Testis (tissue), 3 donors: Measurements from ENCODE around the gene KLF6. TPM values are rescaled to one million over a fixed set of nuclear protein-coding genes. Genes with fewer than 3 reads are reported as not detected.
A peak's percentile ranks its signal among the peaks of the same experiment; 100 is the strongest.

Experiments
- DNase-seq: peaks from one replicate; pipeline ENCODE4 v3.0.0-alpha.2; 2019
- H3K27ac ChIP-seq, 2 donors: fragments of 200-600 bp; sonication (generic); one replicate each; pipeline ENCODE4 v1.5.1; 2019
- H3K27me3 ChIP-seq: fragments of 200-600 bp; sonication (generic); one replicate; pipeline ENCODE4 v1.5.1; 2019
- H3K36me3 ChIP-seq: fragments of 200-600 bp; sonication (generic); one replicate; pipeline ENCODE4 v1.5.1; 2017; ENCODE audit warnings: low read depth; ENCODE audit errors: missing control alignments
- H3K4me1 ChIP-seq: fragments of 200-600 bp; sonication (generic); one replicate; pipeline ENCODE4 v1.5.1; 2019
- H3K4me3 ChIP-seq, 2 donors: fragments of 200-600 bp; sonication (generic); one replicate each; pipeline ENCODE4 v1.5.1; 2017 to 2019
- H3K9me3 ChIP-seq: fragments of 200-600 bp; sonication (generic); one replicate; pipeline ENCODE4 v1.5.1; 2017
- CTCF ChIP-seq, 3 experiments: fragments of 450-650 bp in 2 of 3; fragments of 200-600 bp in 1 of 3; sonication (generic) in 1 of 3; IDR thresholded peaks; one replicate each; pipeline ENCODE4 v1.5.1; 2016 to 2019; ENCODE audit warnings: antibody characterized with exemption in 3 of 3, mild to moderate bottlenecking in 2 of 3, moderate library complexity in 1 of 3
- POLR2A ChIP-seq: fragments of 450-650 bp; IDR thresholded peaks from one replicate; pipeline ENCODE4 v1.6.1; 2017; ENCODE audit warnings: antibody characterized with exemption, mild to moderate bottlenecking, moderate library complexity
- WGBS, 2 donors: methylation state at CpG; one replicate each; pipeline ENCODE4 v1.1.5; 2018; 5-methylcytosine and 5-hydroxymethylcytosine counted together
- intact Hi-C: fragments of 100-400 bp; cut with DNase I; formaldehyde crosslinking; loops from one replicate; pipeline ENCODE4 v1.15.1; 2023; ENCODE audit warnings: low total_unique reads
- polyA plus RNA-seq: library from polyadenylated mRNA; stranded (reverse); fragments of 350-450 nt; fragmentation: Illumina TruSeq; extraction: RNeasy Lipid Tissue Mini Kit (QIAGEN cat#74804); gene quantifications from one replicate; pipeline ENCODE4 v1.2.3, GENCODE V29; 2014; ENCODE audit warnings: low read depth, low replicate concordance; ENCODE audit not compliant: insufficient read depth
- total RNA-seq, 2 donors: library from RNA; depleted of rRNA; stranded (reverse); fragments of >200 nt; gene quantifications; one replicate each; pipeline ENCODE4 v1.2.3, GENCODE V29; 2016

KLF6 gene
- total and polyA plus RNA-seq, 3 donors from 2014 or later: 30.8 to 41.5 (median 35.7) TPM

- intact Hi-C loops: no loop called here
- H3K36me3 ChIP-seq: no peaks in the 10 kb centered on the region
- TF ChIP-seq POLR2A (no peak), CTCF (IDR thresholded peaks at IDR 0.05) (no peak)
- H3K27me3 ChIP-seq: no peaks in the 10 kb centered on the region
- 31 to 36% methylated on average over 16 to 18 of the region's 18 CpGs for WGBS, 2 donors
- peak overlapping the region; percentile 98 to 100 for H3K4me3 ChIP-seq
- no peaks in the 10 kb centered on the region for H3K9me3 ChIP-seq
- peak overlapping the region; percentile 99 to 100 for H3K27ac ChIP-seq
- H3K4me1 ChIP-seq: peaks cover 11% of the 10 kb centered on the region
- peak; percentile 78 for DNase-seq
These were observed 1.4 kb upstream of the KLF6 start for GRCh38 chr10:3786295-3787015.

- 0 to 1% methylated on average over 18 of the region's 18 CpGs for WGBS, 2 donors
- intact Hi-C loops: no loop called here
- no peaks in the 10 kb centered on the region for H3K9me3 ChIP-seq
- H3K4me1 ChIP-seq: peaks cover 17% of the 10 kb centered on the region
- no peaks in the 10 kb centered on the region for H3K36me3 ChIP-seq
- peak; percentile 57 for DNase-seq
- peak overlapping the region; percentile 98 to 100 for H3K4me3 ChIP-seq
- TF ChIP-seq POLR2A: no peak
- no peaks in the 10 kb centered on the region for H3K27me3 ChIP-seq
- peak overlapping the region; percentile 99 to 100 for H3K27ac ChIP-seq
These were observed 852 bp upstream of the KLF6 start for GRCh38 chr10:3785851-3786271.

GRCh38 chr10:3785251-3785850 is 342 bp upstream of the KLF6 start:
- H3K4me1 ChIP-seq: peaks cover 21% of the 10 kb centered on the region
- peak overlapping the region; percentile 99 to 100 for H3K27ac ChIP-seq
- WGBS, 2 donors: 1% methylated on average over 27 to 58 of the region's 76 CpGs
- H3K4me3 ChIP-seq: peak overlapping the region; percentile 98 to 100
- H3K27me3 ChIP-seq: no peaks in the 10 kb centered on the region
- TF ChIP-seq POLR2A (peak; percentile 98), CTCF (IDR thresholded peaks at IDR 0.05) (peak in 2 of 3 experiments; percentile 18 to 29)
- no peaks in the 10 kb centered on the region for H3K9me3 ChIP-seq
- no peaks in the 10 kb centered on the region for H3K36me3 ChIP-seq
- peak; percentile 99 for DNase-seq
- intact Hi-C loops: no loop called here

GRCh38 chr10:3783682-3784432 is 1.2 kb downstream of the KLF6 start:
- H3K4me1 ChIP-seq: peaks cover 36% of the 10 kb centered on the region

More at GRCh38 chr10:3783682-3784432, 1.2 kb downstream of the KLF6 start:
- TF ChIP-seq POLR2A (no peak), CTCF (IDR thresholded peaks at IDR 0.05) (no peak)
- H3K4me3 ChIP-seq: peak overlapping the region; percentile 92 to 100
- H3K9me3 ChIP-seq: no peaks in the 10 kb centered on the region
- H3K27me3 ChIP-seq: no peaks in the 10 kb centered on the region
- peak; percentile 75 for DNase-seq
- intact Hi-C loops: no loop called here
- no peaks in the 10 kb centered on the region for H3K36me3 ChIP-seq
- H3K27ac ChIP-seq: peak overlapping the region; percentile 99
- WGBS, 2 donors: 0% methylated on average over 22 of the region's 22 CpGs
